ENCODE data around the gene KRT84. TPM values are rescaled to one million over a fixed set of nuclear protein-coding genes. Genes with fewer than 3 reads are reported as not detected.

The KRT84 gene
- polyA plus RNA-seq, 3 donors, result not detected

DNA sequence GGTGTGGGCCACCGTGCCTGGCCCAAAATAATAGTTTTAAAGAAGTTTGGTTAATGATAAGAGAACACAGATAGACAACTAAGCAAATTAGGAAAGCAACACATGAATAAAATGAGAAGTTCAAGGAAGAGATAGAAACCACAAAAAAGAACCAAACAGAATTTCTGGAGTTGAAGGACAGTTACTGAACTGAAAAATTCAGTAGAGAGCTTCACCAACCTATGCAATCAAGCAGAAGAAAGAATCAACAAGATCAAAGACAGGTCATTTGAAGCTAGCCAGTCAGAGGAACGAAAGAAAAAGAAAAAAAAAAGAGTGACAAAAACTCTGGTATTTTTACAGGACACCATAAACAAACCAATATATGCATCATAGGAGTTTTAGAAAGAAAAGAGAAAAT, 48.8 kb downstream of the KRT84 start:
- Histone ChIP-seq H3K4me2 (replicated peaks; ENCODE audit: extremely low read depth, low read length, poor library complexity, severe bottlenecking) (no peak overlapping the region), H3K79me2 (ENCODE audit: insufficient read depth, low read length) (no peaks in the 10 kb centered on the region), H2AFZ (ENCODE audit: insufficient read depth, low read depth, low read length, poor library complexity, severe bottlenecking) (no peak overlapping the region), H3K4me1 (ENCODE audit: control insufficient read depth in 1 of 2, insufficient read depth in 2 of 2, low read length in 2 of 2) (no peaks in the 10 kb centered on the region), H3K27me3 (ENCODE audit: control insufficient read depth in 2 of 2, insufficient read depth in 2 of 2, low read length in 2 of 2) (peaks cover 0 to 2% of the 10 kb centered on the region in 2 donors), H4K20me1 (ENCODE audit: insufficient read depth, low read length) (no peaks in the 10 kb centered on the region), H3K9ac (ENCODE audit: insufficient read depth, low read length, poor library complexity, severe bottlenecking) (no peak overlapping the region), H3K27ac (ENCODE audit: low read depth in 1 of 2, low read length in 2 of 2) (no peak overlapping the region), H3K9me3 (replicated peaks in 1 of 2; ENCODE audit: control insufficient read depth in 1 of 2, insufficient read depth in 1 of 2, low read length in 2 of 2) (no peaks in the 10 kb centered on the region), H3K4me3 (replicated peaks in 1 of 3; ENCODE audit: low read depth in 2 of 3, low read length in 3 of 3) (no peak overlapping the region), H3K36me3 (replicated peaks in 1 of 2; ENCODE audit: control insufficient read depth in 1 of 2, insufficient read depth in 2 of 2, low read length in 2 of 2) (no peaks in the 10 kb centered on the region)
- peaks cover 2 to 8% (median 6%) of the 10 kb centered on the region in 3 donors for H3K27me3 Mint-ChIP-seq (ENCODE audit: low read depth in 3 of 3)
- DNase-seq, result no peak
- TF ChIP-seq, protein P1, sequence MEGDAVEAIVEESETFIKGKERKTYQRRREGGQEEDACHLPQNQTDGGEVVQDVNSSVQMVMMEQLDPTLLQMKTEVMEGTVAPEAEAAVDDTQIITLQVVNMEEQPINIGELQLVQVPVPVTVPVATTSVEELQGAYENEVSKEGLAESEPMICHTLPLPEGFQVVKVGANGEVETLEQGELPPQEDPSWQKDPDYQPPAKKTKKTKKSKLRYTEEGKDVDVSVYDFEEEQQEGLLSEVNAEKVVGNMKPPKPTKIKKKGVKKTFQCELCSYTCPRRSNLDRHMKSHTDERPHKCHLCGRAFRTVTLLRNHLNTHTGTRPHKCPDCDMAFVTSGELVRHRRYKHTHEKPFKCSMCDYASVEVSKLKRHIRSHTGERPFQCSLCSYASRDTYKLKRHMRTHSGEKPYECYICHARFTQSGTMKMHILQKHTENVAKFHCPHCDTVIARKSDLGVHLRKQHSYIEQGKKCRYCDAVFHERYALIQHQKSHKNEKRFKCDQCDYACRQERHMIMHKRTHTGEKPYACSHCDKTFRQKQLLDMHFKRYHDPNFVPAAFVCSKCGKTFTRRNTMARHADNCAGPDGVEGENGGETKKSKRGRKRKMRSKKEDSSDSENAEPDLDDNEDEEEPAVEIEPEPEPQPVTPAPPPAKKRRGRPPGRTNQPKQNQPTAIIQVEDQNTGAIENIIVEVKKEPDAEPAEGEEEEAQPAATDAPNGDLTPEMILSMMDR (IDR thresholded peaks at IDR 0.05), result no peak
- no peak overlapping the region for H3K4me3 Mint-ChIP-seq
- no peaks in the 10 kb centered on the region for H3K4me1 Mint-ChIP-seq
- no CpG with 5 or more reads among the region's 2 CpGs for WGBS (ENCODE audit: insufficient coverage)
- no peak overlapping the region for H3K27ac Mint-ChIP-seq
- intact Hi-C loops (cut with micrococcal nuclease), result no loop called here
- H3K36me3 Mint-ChIP-seq, result no peaks in the 10 kb centered on the region
- peaks cover 0 to 6% (median 4%) of the 10 kb centered on the region in 7 donors for H3K9me3 Mint-ChIP-seq

DNA sequence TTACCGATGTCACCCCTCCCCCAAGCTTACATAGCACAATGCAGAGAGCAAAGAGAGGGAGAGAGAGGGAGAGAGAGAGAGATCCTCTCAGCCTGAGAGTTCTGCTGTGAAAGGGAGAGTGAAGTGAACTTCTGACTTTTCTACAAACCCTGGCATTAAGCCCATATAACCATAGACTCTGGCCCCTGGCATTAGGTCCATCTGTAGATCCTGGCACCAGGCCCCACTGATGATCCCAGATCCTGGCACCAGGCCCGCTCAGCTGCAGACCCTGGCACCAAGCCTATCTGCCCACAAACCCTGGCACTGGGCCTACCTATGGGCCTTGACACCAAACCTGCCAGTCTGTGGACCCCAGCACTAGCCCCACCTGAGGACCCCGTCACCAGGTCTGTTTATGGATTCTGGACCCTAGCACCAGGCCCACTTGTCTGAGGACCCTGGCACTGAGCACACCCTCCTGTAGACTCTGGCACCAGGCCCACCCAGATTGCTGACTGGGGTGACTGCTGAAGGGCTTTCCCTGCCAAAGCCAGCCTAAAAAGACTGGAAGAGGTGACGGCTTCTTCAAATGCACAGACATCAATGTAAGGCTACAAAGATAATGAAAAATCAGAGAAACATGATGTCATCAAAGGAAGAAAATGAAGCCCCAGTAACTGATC, 49.7 kb downstream of the KRT84 start:
- H3K4me3 Mint-ChIP-seq, result no peak overlapping the region
- H3K79me2 ChIP-seq (ENCODE audit: insufficient read depth, low read length), result no peaks in the 10 kb centered on the region
- H3K4me3 ChIP-seq (replicated peaks in 1 of 3; ENCODE audit: low read depth in 2 of 3, low read length in 3 of 3), result no peak overlapping the region
- H3K9me3 Mint-ChIP-seq, result peaks cover 0 to 6% (median 4%) of the 10 kb centered on the region in 7 donors
- H2AFZ ChIP-seq (ENCODE audit: insufficient read depth, low read depth, low read length, poor library complexity, severe bottlenecking), result no peak overlapping the region
- H3K9me3 ChIP-seq (replicated peaks in 1 of 2; ENCODE audit: control insufficient read depth in 1 of 2, insufficient read depth in 1 of 2, low read length in 2 of 2), result no peaks in the 10 kb centered on the region
- H3K27ac ChIP-seq (ENCODE audit: low read depth in 1 of 2, low read length in 2 of 2), result no peak overlapping the region
- no peak overlapping the region for H3K4me2 ChIP-seq (replicated peaks; ENCODE audit: extremely low read depth, low read length, poor library complexity, severe bottlenecking)
- intact Hi-C loops (cut with micrococcal nuclease), result no loop called here
- H3K9ac ChIP-seq (ENCODE audit: insufficient read depth, low read length, poor library complexity, severe bottlenecking), result no peak overlapping the region
- peaks cover 4 to 10% (median 6%) of the 10 kb centered on the region in 3 donors for H3K27me3 Mint-ChIP-seq (ENCODE audit: low read depth in 3 of 3)
- no peak for DNase-seq
- peaks cover 0 to 2% of the 10 kb centered on the region in 2 donors for H3K27me3 ChIP-seq (ENCODE audit: control insufficient read depth in 2 of 2, insufficient read depth in 2 of 2, low read length in 2 of 2)
- 100% methylated on average over 2 of the region's 4 CpGs for WGBS (ENCODE audit: insufficient coverage)
- H3K36me3 Mint-ChIP-seq, result no peaks in the 10 kb centered on the region
- H3K4me1 Mint-ChIP-seq, result no peaks in the 10 kb centered on the region
- no peak overlapping the region for H3K27ac Mint-ChIP-seq
- no peaks in the 10 kb centered on the region for H4K20me1 ChIP-seq (ENCODE audit: insufficient read depth, low read length)
- H3K4me1 ChIP-seq (ENCODE audit: control insufficient read depth in 1 of 2, insufficient read depth in 2 of 2, low read length in 2 of 2), result no peaks in the 10 kb centered on the region
- H3K36me3 ChIP-seq (replicated peaks in 1 of 2; ENCODE audit: control insufficient read depth in 1 of 2, insufficient read depth in 2 of 2, low read length in 2 of 2), result no peaks in the 10 kb centered on the region
- TF ChIP-seq, protein P1 (IDR thresholded peaks at IDR 0.05), result no peak

Measured in CD14-positive monocyte (primary cell).